Astrocyte of the cerebellum (primary cell): ENCODE results near the gene KLK1.

Experiments
- DNase-seq: peaks from one replicate; pipeline ENCODE4 v3.0.0-alpha.2; 2011; ENCODE audit warnings: low read depth
- H3K4me3 ChIP-seq: 2 replicates; pipeline ENCODE4 v1.5.1; 2011; ENCODE audit warnings: mild to moderate bottlenecking, low read depth, low read length, moderate library complexity
- in situ Hi-C: cut with HindIII; loops from 2 replicates; pipeline ENCODE4 v1.10.0; 2017; ENCODE audit warnings: low sequenced_read_pairs
- TF ChIP-seq, protein P1 (sequence below): IDR thresholded peaks from 2 replicates; pipeline ENCODE4 v1.5.1; 2012; ENCODE audit warnings: low read length, low read depth, moderate library complexity, mild to moderate bottlenecking; ENCODE audit errors: missing control alignments

Gene KLK1

DNA sequence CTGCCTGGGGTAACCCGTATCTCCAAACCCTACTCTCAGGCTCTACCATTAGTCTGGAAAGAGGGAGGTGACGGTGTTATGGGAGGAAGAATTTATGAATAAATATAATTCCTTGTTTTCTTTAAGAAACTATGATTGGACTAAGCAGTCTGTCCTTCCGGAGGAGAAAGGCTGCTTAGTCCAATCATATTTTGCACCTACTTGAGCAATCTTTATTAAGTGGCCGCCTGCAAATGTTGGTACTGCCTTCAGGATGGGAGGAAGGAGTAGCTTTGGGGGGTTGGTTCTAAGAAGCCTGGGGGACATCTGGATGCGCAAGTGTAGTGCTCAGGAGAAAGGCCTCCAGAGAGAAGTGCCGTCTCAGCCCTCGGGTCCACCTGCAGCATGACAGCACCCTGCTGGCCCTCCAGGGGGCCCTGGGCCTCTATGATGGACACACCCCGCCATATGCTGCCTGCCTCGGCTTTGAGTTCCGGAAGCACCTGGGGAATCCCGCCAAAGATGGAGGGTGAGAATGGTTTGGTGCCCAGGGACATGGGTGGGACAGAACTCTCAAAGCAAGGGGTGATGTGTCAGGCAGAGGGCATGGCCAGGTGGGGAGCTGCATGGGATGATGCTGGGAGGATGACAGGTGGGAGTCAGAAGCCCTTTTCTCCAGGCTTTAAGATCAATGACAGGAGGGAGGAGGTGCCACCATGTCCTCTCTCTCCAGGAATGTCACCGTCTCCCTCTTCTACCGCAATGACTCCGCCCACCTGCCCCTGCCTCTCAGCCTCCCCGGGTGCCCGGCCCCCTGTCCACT, 29.3 kb downstream of the KLK1 start:
- H3K4me3 ChIP-seq = no peak overlapping the region
- TF ChIP-seq, protein P1, sequence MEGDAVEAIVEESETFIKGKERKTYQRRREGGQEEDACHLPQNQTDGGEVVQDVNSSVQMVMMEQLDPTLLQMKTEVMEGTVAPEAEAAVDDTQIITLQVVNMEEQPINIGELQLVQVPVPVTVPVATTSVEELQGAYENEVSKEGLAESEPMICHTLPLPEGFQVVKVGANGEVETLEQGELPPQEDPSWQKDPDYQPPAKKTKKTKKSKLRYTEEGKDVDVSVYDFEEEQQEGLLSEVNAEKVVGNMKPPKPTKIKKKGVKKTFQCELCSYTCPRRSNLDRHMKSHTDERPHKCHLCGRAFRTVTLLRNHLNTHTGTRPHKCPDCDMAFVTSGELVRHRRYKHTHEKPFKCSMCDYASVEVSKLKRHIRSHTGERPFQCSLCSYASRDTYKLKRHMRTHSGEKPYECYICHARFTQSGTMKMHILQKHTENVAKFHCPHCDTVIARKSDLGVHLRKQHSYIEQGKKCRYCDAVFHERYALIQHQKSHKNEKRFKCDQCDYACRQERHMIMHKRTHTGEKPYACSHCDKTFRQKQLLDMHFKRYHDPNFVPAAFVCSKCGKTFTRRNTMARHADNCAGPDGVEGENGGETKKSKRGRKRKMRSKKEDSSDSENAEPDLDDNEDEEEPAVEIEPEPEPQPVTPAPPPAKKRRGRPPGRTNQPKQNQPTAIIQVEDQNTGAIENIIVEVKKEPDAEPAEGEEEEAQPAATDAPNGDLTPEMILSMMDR = no peak
- DNase-seq = no peak
- in situ Hi-C loops = no loop called here

DNA sequence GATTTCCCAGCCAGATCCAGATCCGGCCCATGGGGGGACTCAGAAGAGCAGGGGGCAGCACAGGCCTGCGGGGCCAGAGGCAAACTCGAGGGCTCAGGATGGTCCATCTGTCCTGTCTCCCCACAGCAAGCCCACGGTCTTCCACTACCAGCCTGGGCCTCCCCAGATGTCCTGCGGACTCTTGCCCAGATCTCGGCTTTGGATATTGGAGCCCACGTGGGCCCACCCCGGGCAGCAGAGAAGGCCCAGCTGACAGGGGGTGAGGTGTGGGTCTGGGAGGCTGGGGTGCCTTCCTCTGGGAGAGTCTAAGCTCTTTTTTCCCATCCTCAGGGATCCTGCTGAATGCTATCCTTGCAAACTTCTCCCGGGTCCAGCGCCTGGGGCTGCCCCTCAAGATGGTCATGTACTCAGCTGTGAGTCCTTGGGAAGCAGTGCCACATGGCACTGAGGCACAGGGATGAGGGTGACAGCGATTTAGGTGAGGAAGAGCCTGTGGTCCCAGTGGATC, 30.0 kb downstream of the KLK1 start:
- H3K4me3 ChIP-seq = no peak overlapping the region
- TF ChIP-seq, protein P1 = no peak
- DNase-seq = no peak
- in situ Hi-C loops = no loop called here

DNA sequence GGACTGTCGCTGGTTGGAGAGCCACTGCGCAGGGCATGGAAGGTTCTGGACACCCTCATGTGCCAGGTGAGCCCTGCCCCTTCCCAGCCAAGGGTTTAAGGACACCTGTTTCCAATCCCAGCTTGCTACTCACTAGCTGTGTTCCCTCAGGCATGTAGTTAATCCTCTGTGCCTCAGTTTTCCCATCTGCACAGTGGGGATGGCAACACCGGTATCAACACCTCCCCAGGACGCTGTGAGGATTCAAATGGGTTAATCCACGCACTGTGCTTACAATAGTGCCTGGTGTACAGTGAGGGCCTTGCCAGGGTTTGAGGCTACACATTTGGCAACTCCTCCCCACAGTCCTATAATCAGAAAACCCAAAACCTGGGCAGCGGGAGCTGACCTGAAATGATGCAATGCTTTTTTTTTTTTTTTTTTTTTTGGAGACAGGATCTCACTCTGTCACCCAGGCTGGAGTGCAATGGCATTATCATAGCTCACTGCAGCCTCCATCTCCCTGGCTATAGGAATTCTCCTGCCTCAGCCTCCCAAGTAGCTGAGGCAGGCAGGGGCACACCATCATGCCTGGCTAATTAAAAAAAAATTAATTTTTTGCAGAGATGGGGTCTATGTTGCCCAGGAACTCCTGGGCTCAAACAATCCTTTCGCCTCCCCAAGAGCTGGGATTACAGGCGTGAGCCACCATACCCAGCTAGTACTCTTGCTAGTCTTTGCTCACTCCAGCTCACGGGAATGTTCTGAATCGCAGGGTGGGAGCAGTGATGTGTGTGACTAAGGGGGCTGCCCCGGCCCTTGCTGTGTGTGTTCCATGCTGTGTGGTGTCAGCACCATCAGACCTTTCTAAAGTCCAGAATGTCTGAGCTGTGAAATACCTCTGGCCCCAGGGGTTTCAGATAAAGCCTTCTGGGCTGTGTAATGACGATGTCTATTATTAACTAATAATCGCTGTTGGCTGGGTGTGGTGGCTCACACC, 31.0 kb downstream of the KLK1 start:
- H3K4me3 ChIP-seq = no peak overlapping the region
- DNase-seq = no peak
- TF ChIP-seq, protein P1 = no peak
- in situ Hi-C loops = no loop called here

DNA sequence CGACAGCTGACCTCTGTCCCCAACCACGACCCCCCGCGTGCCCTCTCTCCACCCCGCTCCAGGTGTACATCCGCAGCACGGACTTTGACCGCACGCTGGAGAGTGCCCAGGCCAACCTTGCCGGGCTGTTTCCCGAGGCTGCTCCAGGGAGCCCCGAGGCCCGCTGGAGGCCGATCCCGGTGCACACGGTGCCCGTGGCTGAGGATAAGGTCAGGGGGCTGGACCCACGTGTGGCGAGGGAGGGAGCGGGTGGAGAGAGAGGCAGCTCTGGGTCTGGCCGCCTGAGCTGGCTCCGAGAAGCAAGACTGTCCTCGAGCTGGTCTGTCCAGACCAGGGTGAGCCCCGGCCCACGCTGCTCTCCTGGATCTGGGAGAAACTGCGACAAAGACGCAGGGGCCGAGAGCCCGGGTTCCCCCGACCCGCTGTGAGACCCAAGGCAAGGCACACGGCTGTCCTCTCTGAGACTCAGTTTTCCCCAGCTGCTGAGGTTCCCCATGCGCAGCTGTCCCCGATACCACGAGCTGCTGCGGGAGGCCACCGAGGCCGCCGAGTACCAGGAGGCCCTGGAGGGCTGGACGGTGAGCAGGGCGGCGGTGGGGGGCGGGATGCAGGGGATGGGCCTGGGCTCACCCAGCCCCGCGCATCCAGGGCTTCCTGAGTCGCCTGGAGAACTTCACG, 31.9 kb downstream of the KLK1 start:
- TF ChIP-seq, protein P1 = no peak
- in situ Hi-C loops = no loop called here
- H3K4me3 ChIP-seq = no peak overlapping the region
- no peak for DNase-seq

DNA sequence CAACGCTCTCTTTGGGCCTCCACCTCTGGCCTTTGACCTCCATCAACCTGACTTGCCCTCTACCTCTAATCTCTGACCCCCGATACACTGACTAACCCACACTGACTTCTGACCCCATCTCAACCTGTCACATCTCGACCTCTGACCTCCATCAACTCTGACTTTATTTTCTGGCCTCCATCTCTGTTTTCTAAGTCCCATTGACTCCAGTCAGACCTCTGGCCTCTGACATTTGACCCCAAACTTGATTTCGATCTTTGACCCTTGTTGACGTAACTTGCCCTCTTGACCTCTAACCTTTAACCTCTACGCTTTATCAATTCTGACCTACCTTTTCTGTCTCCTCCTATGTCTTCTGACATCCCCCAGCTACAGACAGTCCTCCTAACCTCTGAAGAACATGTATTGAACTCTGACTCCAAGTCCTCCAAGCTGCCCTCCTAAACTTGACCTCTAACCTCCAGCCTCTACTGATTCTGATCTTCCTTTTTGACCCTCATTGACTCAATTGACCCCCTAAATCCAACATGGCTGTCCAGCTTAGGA, 32.6 kb downstream of the KLK1 start:
- H3K4me3 ChIP-seq = no peak overlapping the region
- no peak for DNase-seq
- in situ Hi-C loops = no loop called here
- TF ChIP-seq, protein P1 = no peak

DNA sequence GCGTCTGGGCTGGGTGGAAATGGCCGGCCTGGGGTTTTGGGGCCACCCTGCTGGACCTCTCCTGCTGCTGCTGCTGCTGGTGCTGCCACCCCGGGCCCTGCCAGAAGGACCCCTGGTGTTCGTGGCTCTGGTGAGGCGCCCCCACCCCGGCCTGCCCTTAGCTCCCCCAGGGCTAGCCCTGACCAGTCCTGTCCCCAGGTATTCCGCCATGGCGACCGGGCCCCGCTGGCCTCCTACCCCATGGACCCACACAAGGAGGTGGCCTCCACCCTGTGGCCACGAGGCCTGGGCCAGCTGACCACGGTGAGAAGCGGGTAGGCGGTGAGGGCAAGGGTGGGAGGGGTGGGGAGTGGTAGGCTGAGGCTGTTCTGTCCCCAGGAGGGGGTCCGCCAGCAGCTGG, 33.2 kb downstream of the KLK1 start, which contains the start of gene ACP4:
TSS of gene ACP4 (plus strand) at position 20 of the 400 bp plus-strand sequence. CDS start at position 20, 0 bp downstream.
- TF ChIP-seq, protein P1 = no peak
- H3K4me3 ChIP-seq = no peak within 1 kb of the TSS
- no peak for DNase-seq
- in situ Hi-C loops = no loop called here
